ENCODE results near the gene WBP1L. TPM values are rescaled to one million over a fixed set of nuclear protein-coding genes. Genes with fewer than 3 reads are reported as not detected.
"Not testable (repeated sequence)": the region's sequence is repeated elsewhere in the genome, so short reads cannot be mapped to it uniquely, and the experiment has no call there.

Gene WBP1L
- total and polyA plus RNA-seq, 4 donors = 12.3 to 43.6 (median 27.6) TPM

- Histone ChIP-seq H3K9ac (ENCODE audit: low read depth in 1 of 2, low read length in 2 of 2) (no peak overlapping the region), H3K4me1 (ENCODE audit: control insufficient read depth in 4 of 4, insufficient read depth in 4 of 4, low read length in 3 of 4) (peaks cover under 1 to 17% (median 8%) of the 10 kb centered on the region in 4 donors), H3K27ac (ENCODE audit: low read depth in 1 of 2, low read length in 2 of 2) (peak overlapping the region; percentile 72 to 80), H3K27me3 (ENCODE audit: control insufficient read depth in 4 of 4, insufficient read depth in 4 of 4, low read length in 3 of 4) (no peaks in the 10 kb centered on the region), H3K9me3 (ENCODE audit: control insufficient read depth in 4 of 4, low read length in 3 of 4) (peaks cover 0 to 4% (median 0%) of the 10 kb centered on the region in 4 donors), H3K36me3 (ENCODE audit: control insufficient read depth in 4 of 4, insufficient read depth in 3 of 4, low read depth in 1 of 4, low read length in 3 of 4) (no peaks in the 10 kb centered on the region), H3K4me3 (ENCODE audit: low read depth in 1 of 3, low read length in 3 of 3) (no peak overlapping the region)
- 37% methylated on average over 9 of the region's 9 CpGs for WGBS
- DNase-seq (ENCODE audit: low spot score) = no peak
- TF ChIP-seq CTCF (IDR thresholded peaks at IDR 0.05; ENCODE audit: low read depth, low read length, missing input control) = no peak
- TF ChIP-seq MAX (IDR thresholded peaks at IDR 0.05) = peak; percentile 99
- TF ChIP-seq JUND (IDR thresholded peaks at IDR 0.05) = peak; percentile 88 to 92
- TF ChIP-seq HNF4A (conservative IDR thresholded peaks at IDR 0.05) = peak; percentile 94 to 97
- TF ChIP-seq ATF3 (IDR thresholded peaks at IDR 0.05) = peak; percentile 98
- TF ChIP-seq ZBTB33 (IDR thresholded peaks at IDR 0.05) = peak; percentile 96
- peak; percentile 93 for TF ChIP-seq YY1 (IDR thresholded peaks at IDR 0.05)
- peak; percentile 82 for TF ChIP-seq HNF4G (IDR thresholded peaks at IDR 0.05)
- TF ChIP-seq GABPA (IDR thresholded peaks at IDR 0.05 in 1 of 2, conservative IDR thresholded peaks at IDR 0.05 in 1 of 2) = peak in 1 of 2 donors; percentile 71
- peak; percentile 84 for TF ChIP-seq NR2F2 (IDR thresholded peaks at IDR 0.05)
- peak; percentile 67 to 90 for TF ChIP-seq EGR1 (IDR thresholded peaks at IDR 0.05; ENCODE audit: low read depth in 2 of 2)
- peak; percentile 74 for TF ChIP-seq FOXA1 (IDR thresholded peaks at IDR 0.05)
- TF ChIP-seq RAD21 (IDR thresholded peaks at IDR 0.05) = peak; percentile 52 to 57
- TF ChIP-seq FOXA2 (IDR thresholded peaks at IDR 0.05) = peak; percentile 74
- TF ChIP-seq RXRA (IDR thresholded peaks at IDR 0.05) = peak; percentile 93
- peak; percentile 91 for TF ChIP-seq SP1 (IDR thresholded peaks at IDR 0.05)
- TF ChIP-seq REST (IDR thresholded peaks at IDR 0.05) = peak; percentile 76
- no peak for TF ChIP-seq TAF1 (conservative IDR thresholded peaks at IDR 0.05)
Observed at GRCh38 chr10:102850025-102850518, 106.3 kb downstream of the WBP1L start.

- not testable (repeated sequence) for DNase-seq (ENCODE audit: low spot score); H3K4me3 ChIP-seq (ENCODE audit: low read depth in 1 of 3, low read length in 3 of 3); H3K27ac ChIP-seq (ENCODE audit: low read depth in 1 of 2, low read length in 2 of 2); H3K27me3 ChIP-seq (ENCODE audit: control insufficient read depth in 4 of 4, insufficient read depth in 4 of 4, low read length in 3 of 4); H3K9ac ChIP-seq (ENCODE audit: low read depth in 1 of 2, low read length in 2 of 2); H3K36me3 ChIP-seq (ENCODE audit: control insufficient read depth in 4 of 4, insufficient read depth in 3 of 4, low read depth in 1 of 4, low read length in 3 of 4); H3K9me3 ChIP-seq (ENCODE audit: control insufficient read depth in 4 of 4, low read length in 3 of 4)
- H3K4me1 ChIP-seq (ENCODE audit: control insufficient read depth in 4 of 4, insufficient read depth in 4 of 4, low read length in 3 of 4) = peaks cover 3 to 22% (median 9%) of the 10 kb centered on the region in 4 donors
- 93% methylated on average over 7 of the region's 7 CpGs for WGBS
Observed at GRCh38 chr10:102853237-102853636, 109.5 kb downstream of the WBP1L start.

Measured in liver (tissue), 9 donors.